Hepatocyte (in vitro differentiated cells): ENCODE data around the gene GRHL1.

Experiments used
- CTCF ChIP-seq: fragments of 200-600 bp; sonication (generic); IDR thresholded peaks from 2 replicates; pipeline ENCODE4 v1.5.1; 2016; ENCODE audit warnings: antibody characterized with exemption, mild to moderate bottlenecking; ENCODE audit not compliant: poor library complexity
- EZH2 ChIP-seq: fragments of 200-600 bp; sonication (generic); IDR thresholded peaks from 2 replicates; pipeline ENCODE4 v1.6.1; 2016; ENCODE audit warnings: antibody characterized with exemption, mild to moderate bottlenecking, borderline replicate concordance

- TF ChIP-seq CTCF: no peak
- no peak for TF ChIP-seq EZH2
Measured at GRCh38 chr2:9966491-9967022, 15.1 kb downstream of the GRHL1 start.
